Left renal cortex interstitium (tissue), 4 donors: ENCODE measurements around the gene MCU. TPM values are rescaled to one million over a fixed set of nuclear protein-coding genes. Genes with fewer than 3 reads are reported as not detected.
"Not testable (repeated sequence)": the region's sequence is repeated elsewhere in the genome, so short reads cannot be mapped to it uniquely, and the experiment has no call there.

Experiments used
- DNase-seq, 4 donors: peaks; one replicate each; pipeline ENCODE4 v3.0.0-alpha.2; 2013; ENCODE audit warnings: low read depth in 4 of 4, low spot score in 2 of 4, missing footprints in 1 of 4
- polyA plus RNA-seq, 4 donors: library from polyadenylated mRNA; unstranded; fragments of 120-200 nt; gene quantifications; one replicate each; pipeline ENCODE4 v1.2.1, GENCODE V29; 2013; ENCODE audit not compliant: insufficient read length in 4 of 4

Gene MCU
- polyA plus RNA-seq, 4 donors: 35.4 to 52.6 (median 48.2) TPM

DNA sequence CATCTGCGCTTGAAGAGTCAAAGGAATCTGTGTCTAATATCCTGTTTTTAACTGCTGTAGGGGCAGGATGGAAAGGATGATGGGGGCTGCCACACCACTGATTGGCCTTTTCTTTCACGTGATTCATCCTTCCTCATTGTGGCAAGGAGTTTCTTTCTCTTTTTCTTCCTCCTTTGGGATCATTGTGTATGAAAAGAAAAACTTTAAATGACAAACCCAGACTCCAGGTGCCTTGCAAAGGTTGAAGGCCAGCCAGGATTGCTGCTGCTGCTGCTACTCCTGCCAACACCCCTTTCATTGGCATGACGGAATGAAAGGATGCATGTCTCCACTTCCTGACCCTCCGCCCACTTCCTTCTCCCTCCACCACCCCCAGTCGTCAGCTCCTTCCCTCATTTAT, 195.1 kb downstream of the MCU start:
- no peak for DNase-seq

DNA sequence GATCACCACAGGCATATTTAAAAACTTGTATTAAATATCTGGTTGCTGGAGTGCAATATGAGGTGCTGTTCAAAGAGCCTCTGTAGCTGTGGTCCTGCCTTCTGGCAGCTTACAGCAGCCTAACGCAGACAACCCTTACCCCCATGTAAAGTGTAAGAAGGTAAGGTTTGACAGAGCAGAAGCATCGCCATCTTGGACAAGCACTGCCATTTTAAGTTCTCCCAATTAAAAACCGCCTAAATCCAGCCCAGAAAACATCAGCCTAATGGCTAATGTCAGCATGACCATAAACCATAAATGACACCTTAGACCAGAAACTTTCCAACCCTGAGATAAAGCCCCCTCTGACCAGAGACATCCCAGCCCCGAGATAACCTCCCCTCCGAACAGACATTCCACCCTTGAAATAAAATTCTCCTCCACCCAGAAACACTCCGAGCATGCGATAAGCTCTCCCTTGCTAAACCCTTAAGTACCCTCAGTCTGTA, 196.3 kb downstream of the MCU start:
- DNase-seq: no peak

DNA sequence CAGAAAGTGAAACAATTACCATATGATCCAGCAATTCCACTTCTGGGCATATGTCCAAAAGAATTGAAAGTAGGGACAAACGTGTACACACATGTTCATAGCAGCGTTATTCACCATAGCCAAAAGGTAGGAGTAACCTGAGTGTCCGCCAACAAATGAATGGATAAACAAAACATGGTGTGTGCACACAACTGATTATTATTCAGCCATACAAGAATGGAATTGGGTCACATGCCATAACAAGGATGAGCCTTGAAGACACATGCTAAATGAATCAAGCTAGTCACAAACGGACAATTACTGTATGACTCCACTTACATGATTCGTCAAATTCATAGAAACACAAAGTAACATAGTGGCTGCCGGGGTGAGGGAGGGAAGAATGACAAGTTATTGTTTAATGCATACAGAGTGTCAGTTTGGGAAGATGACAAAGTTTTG, 197.5 kb downstream of the MCU start:
- no peak for DNase-seq

DNA sequence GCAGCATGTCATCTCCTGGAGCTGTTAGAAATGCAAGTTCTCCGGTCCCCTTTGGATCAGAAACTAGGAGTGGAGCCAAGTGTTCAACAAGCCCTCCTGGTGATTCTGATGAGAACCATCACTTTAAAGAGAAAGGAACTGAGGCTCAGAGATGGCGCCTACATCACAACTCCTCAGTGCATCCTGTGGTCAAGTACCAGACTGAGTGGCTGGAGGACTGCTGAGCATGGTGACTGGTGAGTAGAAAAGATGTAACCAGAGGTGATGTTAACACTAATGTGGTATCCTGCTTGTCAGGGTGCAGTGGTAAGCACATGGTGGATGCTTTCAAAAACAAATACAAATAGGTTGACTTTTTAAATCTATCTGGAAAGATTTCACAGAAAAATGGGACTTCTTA, 198.1 kb downstream of the MCU start:
- DNase-seq: no peak

DNA sequence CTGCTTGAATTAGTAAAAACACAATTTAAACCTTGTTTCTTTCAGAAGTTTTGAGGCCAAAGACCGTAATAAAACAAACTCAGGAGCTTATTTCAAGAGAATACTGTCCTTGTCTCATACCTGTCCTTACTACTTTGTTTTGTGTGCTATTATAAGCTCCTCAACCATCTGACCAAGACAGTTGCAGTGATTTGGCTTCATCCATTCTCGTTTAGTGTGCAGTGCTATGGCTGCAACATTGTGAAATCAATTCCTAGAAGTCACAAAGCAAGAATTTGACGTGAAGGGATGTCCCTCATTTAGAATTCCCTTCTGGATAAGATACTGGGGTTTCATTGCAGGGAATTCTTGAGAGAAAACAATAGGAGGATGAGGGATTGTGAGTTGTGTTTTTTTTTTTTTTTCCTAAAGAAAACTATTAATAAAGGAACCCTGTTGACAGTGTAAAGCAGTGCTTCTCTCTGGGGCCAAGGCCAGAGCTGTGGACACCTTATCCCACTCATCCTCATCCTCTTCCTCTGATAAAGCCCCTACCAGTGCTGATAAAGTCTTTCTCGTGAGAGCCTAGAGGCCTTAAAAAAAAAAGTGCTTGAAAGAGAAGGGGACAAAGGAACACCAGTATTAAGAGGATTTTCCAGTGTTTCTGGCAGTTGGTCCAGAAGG, 201.3 kb downstream of the MCU start, which contains the start of gene OIT3:
Gene OIT3 (plus strand): TSS at position 604 of the 663 bp plus-strand sequence. CDS start 60 bp downstream, outside the sequence.
- DNase-seq: no peak

DNA sequence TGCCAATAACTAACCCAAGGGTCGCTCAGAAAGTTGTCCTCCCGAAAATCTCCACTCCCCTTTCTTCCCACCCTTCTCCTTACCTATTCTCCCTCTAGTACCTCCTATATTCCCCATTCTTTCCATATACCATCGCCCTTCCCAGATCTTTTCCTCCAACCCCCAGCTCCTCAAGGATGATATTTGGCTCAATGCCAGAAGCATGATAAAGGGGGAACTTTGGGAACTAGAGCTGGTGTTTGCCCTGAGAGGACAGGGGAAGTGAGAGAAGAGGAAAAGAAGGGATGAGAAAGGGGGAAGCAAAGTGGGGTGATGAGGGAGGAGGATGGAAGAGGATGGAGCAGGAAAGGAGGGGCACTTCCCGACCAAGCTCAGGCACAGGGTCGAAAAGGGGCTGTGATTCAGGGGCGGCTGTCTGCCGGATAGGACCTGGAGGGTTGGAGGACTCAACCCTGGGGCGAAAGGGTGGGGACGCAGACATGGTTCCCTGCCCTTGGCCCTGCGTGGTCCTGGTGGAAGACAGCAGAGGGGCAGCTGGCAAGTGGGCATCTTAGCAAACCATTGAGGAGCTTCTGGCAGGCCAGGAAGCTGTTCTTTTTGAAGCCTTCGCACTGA, 203.4 kb downstream of the MCU start:
- no peak for DNase-seq

DNA sequence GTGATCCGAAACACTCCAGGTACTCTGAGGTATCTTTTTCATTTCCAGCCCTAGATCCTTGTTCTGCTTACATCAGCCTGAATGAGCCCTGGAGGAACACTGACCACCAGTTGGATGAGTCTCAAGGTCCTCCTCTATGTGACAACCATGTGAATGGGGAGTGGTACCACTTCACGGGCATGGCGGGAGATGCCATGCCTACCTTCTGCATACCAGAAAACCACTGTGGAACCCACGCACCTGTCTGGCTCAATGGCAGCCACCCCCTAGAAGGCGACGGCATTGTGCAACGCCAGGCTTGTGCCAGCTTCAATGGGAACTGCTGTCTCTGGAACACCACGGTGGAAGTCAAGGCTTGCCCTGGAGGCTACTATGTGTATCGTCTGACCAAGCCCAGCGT, 206.7 kb downstream of the MCU start:
- no peak for DNase-seq

DNA sequence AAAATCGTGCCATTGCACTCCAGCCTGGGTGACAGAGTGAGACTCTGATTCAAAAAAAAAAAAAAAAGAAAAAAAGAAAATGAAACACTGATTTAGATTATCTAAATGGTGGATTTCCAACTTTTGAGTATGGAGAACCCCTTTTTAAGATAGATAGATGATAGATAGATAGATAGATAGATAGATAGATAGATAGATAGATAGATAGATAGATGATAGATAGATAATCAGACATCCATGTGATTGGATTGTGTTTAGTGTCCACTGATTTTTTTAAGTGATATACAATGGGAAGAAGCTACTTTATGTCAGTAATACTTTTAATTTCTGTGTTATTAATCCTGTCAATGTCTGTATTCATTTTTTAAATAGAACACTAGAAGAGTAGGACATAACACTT, 207.6 kb downstream of the MCU start:
- no peak for DNase-seq

DNA sequence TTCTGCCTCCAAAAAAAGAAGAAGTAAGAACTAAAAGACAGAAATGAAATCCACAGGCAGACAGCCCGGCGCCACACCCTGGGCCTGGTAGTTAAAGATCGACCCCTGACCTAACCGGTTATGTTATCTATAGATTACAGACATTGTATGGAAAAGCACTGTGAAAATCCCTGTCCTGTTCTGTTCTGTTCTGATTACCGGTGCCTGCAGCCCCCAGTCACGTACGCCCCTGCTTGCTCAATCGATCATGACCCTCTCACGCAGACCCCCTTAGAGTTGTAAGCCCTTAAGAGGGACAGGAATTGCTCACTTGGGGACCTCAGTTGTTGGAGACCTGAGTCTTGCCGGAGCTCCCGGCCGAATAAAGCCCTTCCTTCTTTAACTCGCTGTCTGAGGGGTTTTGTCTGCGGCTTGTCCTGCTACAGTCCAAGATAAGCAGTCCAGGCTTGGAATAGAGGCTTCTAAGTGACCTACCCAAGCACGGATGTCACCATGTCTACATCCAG, 212.1 kb downstream of the MCU start:
- not testable (repeated sequence) for DNase-seq

DNA sequence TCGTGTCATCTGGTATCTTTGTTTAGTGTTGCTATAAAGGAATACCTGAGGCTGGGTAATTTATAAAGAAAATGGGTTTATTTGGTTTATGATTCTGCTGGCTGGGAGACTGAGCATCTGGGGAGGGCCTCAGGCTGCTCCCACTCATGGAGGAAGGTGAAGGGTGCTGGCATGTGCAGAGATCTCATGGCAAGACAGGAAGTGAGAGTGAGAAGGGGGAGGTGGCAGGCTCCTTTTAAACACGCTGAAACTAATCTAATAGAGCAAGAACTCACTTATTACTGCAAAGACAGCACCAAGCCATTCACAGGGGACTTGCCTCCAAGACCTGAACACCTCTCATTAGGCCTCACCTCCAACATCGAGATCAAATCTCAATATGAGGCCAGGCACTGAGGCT, 212.9 kb downstream of the MCU start:
- DNase-seq: no peak

DNA sequence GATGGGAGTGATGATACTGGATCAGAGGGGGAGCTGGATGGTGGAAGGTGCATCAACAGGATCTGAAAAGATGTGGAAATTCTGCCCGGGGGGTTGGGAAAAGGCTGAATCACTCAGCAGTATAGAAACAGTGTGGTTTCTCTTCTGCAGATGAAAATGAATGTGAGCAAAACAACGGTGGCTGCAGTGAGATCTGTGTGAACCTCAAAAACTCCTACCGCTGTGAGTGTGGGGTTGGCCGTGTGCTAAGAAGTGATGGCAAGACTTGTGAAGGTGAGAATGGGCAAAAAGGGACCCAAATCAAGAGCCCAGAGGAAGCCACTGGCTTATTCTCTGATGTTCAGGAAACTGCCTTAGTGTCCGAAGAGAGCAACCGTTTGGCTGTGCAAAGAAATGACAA, 214.5 kb downstream of the MCU start:
- DNase-seq: no peak

DNA sequence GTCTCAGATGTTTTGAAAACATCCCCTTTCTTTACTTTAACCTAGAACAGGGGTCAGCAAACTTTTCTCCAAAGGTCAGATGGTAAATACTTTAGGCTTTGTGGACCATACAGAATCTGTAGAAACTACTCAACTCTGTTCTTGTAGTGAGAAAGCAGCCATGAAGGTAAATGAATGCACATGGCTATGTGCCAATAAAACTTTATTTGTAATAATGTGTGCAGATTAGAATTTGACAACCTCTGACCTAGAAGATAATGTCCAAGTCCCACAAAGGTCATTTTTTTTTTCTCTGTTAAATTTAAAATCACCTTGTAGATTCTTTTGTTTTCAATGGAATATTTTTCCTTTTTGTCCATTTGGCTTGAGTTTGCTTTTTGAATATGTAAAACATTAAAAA, 218.8 kb downstream of the MCU start:
- DNase-seq: no peak

DNA sequence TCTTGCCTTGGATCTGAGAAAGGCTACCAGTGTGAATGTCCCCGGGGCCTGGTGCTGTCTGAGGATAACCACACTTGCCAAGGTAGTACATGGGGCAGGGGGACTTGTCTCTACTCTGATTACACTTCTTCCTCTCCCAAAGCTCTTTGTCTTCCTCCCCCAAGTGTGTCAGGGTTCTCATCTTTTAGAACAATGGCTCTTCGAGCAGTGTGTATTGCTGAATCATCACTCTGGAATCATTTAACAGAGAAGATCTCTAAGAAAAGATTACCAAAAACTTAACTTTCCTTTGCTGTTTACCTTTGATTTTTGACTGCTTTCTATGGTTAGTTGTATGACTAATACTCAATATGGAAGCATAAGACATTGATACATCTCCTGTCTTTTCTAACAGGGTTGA, 219.8 kb downstream of the MCU start:
- DNase-seq: no peak

DNA sequence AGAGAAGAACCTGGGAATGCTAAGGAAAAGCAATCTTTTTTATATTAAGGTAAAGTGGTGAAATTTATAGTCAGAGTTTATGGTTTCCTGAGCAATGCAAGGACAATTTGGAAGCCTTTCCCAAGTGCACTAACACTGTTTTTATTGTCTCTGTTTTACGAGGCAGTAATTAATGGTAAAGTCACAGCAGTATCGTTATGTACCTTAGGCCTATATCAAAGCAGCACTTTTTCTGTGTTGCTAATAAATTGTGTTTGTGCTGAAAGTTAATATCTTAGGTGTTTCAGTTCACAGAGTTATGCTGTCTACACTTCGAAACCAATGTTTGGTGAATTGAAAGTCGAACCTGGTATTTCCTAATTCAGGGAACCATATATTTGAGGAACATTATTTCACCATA, 220.8 kb downstream of the MCU start:
- peak in 2 of 4 donors; percentile 25 to 27 for DNase-seq

DNA sequence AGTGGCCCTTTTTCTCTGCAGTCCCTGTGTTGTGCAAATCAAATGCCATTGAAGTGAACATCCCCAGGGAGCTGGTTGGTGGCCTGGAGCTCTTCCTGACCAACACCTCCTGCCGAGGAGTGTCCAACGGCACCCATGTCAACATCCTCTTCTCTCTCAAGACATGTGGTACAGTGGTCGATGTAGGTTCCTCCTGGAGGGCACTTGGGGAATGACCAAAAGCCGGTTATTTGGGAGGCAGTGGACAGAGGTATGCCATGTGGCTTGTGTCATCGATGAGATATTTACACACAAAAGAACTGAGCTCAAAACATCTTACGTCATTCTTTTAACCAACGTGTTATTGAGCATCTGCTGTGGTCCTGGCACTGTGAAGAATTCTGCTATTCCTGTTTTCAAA, 221.3 kb downstream of the MCU start:
- DNase-seq: no peak

DNA sequence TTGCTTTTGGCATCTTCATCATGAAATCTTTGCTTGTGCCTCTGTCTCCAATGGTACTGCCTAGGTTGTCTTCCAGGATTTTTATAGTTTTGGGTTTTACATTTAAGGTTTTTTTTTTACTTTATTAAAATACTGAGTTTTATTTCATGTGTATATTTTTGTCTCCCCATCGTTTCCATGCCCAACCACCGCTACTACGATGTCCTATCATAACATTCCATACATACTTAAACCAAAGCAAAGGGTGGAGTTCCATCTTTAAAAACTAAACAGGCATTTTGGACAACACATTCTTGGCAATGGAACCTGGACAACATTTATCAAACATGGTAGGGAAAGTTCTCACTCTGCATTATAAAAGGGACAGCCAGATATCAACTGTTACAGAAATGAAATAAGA, 225.3 kb downstream of the MCU start:
- DNase-seq: not testable (repeated sequence)

DNA sequence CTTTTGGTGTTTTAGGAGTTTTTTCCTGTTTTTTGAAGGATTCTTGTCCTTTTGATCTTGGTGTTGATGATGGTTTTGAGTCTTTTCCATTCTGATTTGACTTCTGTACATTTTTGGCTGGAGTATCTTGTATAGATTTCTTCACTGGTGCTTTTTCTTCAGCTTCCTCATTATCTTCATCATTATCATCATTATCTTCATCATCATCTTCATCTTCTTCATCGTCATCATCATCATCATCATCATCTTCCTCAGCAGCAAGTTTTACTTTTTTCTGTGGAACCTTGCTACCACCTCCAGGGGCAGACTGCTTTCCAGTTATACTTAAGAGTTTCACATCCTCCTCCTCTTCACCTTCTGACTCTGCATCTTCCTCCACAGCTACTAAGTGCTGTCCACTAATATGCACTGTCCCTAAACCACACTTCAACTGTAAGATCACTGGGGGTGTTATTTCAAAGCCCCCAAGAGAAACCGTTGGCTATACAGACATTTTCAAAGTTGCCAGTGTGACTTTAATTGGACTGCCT, 225.9 kb downstream of the MCU start:
- DNase-seq: not testable (repeated sequence)

DNA sequence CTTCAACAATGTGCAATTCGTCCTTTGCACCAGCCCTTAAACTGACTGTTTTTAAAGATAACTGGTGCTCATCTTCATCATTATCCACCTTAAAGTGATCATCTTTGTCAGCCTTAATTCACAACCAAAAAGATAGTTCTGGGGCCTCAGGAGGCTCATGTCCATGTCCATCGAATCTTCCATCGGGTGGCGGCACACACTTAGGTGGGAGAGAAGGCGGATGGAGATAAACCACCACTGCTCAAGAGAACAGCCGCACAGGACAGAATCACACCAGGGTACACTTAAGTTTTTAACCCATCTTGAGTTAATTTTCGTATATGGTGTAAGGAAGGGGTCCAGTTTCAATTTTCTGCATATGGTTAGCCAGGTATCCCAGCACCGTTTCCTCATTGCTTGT, 226.4 kb downstream of the MCU start:
- DNase-seq: no peak

DNA sequence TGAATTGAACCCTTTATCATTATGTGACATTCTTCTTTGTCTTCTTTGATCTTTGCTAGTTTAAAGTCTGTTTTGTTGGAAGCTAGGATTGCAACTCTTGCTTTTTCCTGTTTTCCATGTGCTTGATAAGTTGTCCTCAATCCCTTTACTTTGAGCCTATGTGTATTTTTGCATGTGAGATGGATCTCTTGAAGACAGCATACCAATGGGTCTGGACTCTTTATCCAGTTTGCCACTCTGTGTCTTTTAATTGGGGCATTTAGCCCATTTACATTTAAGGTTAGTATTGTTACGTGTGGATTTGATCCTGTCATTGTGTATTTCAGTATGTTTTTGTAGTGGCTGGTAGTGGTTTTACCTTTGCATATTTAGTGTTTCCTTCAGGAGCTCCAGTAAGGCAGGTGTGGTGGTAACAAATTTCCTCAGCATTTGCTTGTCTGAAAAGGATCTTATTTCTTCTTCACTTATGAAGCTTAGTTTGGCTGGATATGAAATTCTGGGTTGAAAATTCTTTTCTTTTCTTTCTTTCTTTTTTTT, 229.3 kb downstream of the MCU start:
- DNase-seq: not testable (repeated sequence)

DNA sequence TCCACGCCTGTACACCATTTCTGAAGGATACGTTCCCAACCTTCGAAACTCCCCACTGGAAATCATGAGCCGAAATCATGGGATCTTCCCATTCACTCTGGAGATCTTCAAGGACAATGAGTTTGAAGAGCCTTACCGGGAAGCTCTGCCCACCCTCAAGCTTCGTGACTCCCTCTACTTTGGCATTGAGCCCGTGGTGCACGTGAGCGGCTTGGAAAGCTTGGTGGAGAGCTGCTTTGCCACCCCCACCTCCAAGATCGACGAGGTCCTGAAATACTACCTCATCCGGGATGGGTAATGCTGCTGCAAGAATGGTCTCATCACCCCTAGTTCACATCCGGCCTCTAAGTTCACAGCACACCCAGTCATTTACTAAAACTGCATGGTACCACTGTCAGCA, 232.4 kb downstream of the MCU start:
- DNase-seq: no peak

DNA sequence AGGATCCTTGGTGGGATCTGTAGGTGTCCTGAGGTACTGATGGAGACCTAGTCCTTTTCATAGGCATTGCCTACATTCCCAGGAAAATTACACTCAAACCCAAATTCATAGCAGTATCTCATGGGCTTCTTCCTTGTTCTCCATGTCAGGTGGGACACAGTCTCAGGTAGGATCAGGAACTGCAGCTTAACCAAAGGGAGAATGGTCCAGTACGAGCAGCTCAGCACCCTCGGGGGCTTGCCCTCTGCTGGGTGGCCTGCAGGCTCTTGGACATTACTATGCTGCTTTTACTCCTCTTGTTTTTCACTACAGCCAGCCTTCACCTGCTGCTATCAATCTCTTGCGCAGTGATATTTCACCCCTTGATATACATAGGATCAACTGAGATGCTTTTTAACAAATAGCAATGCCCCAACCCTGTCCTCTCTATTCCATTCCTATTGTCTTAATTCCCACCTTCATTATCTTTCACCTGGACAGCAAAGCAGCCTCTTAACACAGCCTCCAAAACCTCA, 234.1 kb downstream of the MCU start:
- no peak for DNase-seq
